CD4-positive, alpha-beta T cell (primary cell): ENCODE results near the gene ATP13A2. TPM values are rescaled to one million over a fixed set of nuclear protein-coding genes. Genes with fewer than 3 reads are reported as not detected.

Experiments
- ATAC-seq: fragments of 200-7000 bp; cut with Tn5 transposase; one replicate; pipeline ENCODE4 v1.10.0; 2022; ENCODE audit warnings: mild to moderate bottlenecking; ENCODE audit not compliant: poor library complexity
- CTCF ChIA-PET: fragments of 350-600 bp; sonication (Branson Sonifier 250); formaldehyde crosslinking; loops from one replicate; lab custom pipeline; 2021; ENCODE audit warnings: antibody characterized with exemption, inconsistent platforms; lab: Charles Lee
- POLR2A ChIA-PET: fragments of 350-600 bp; sonication (Branson Sonifier 250); formaldehyde crosslinking; loops from one replicate; lab custom pipeline; 2021; ENCODE audit warnings: antibody characterized with exemption, inconsistent platforms; lab: Charles Lee
- DNase-seq, 14 experiments: peaks; one replicate each; pipeline ENCODE4 v3.0.0-alpha.2; 2013 to 2020; ENCODE audit warnings: mixed read lengths in 2 of 14
- H3K27ac ChIP-seq, 2 donors: one replicate each; pipeline versions ENCODE4 v1.5.1 to v1.7.0; 2013; ENCODE audit warnings: low read length in 2 of 2, low read depth in 1 of 2, mild to moderate bottlenecking in 1 of 2
- H3K27me3 ChIP-seq, 2 experiments: 1 replicate in 1 of 2; 2 replicates in 1 of 2; pipeline versions ENCODE4 v1.6.1 to v1.7.0; 2013; ENCODE audit warnings: low read length in 2 of 2, control low read depth in 1 of 2, mild to moderate bottlenecking in 1 of 2, moderate library complexity in 1 of 2; ENCODE audit not compliant: insufficient read depth in 2 of 2, control insufficient read depth in 1 of 2
- H3K36me3 ChIP-seq: one replicate; pipeline ENCODE4 v1.6.1; 2013; ENCODE audit warnings: low read length, control low read depth; ENCODE audit not compliant: insufficient read depth
- H3K4me1 ChIP-seq: one replicate; pipeline ENCODE4 v1.6.1; 2013; ENCODE audit warnings: low read length, control low read depth; ENCODE audit not compliant: insufficient read depth
- H3K4me3 ChIP-seq: one replicate; pipeline ENCODE4 v1.5.1; 2013; ENCODE audit warnings: mild to moderate bottlenecking, low read length, moderate library complexity
- H3K9me3 ChIP-seq, 2 experiments: 1 replicate in 1 of 2; 2 replicates in 1 of 2; pipeline versions ENCODE4 v1.6.1 to v1.7.0; 2013; ENCODE audit warnings: low read length in 2 of 2, mild to moderate bottlenecking in 2 of 2, control low read depth in 1 of 2, moderate library complexity in 1 of 2; ENCODE audit not compliant: control insufficient read depth in 1 of 2, insufficient read depth in 1 of 2
- H3K27ac Mint-ChIP-seq: one replicate; pipeline ENCODE4 v1.8.0; 2020; ENCODE audit warnings: mixed read lengths
- H3K27me3 Mint-ChIP-seq: one replicate; pipeline ENCODE4 v1.8.0; 2021; ENCODE audit warnings: mixed read lengths
- H3K36me3 Mint-ChIP-seq: one replicate; pipeline ENCODE4 v1.8.0; 2021; ENCODE audit warnings: low read depth, mixed read lengths
- H3K4me1 Mint-ChIP-seq: one replicate; pipeline ENCODE4 v1.8.0; 2021; ENCODE audit warnings: low read depth, mixed read lengths
- H3K4me3 Mint-ChIP-seq: one replicate; pipeline ENCODE4 v1.8.0; 2020; ENCODE audit warnings: mild to moderate bottlenecking, mixed read lengths
- H3K9me3 Mint-ChIP-seq: one replicate; pipeline ENCODE4 v1.8.0; 2020; ENCODE audit warnings: mixed read lengths
- CTCF ChIP-seq: fragments of 200-600 bp; IDR thresholded peaks from one replicate; pipeline ENCODE4 v1.8.0; 2022; ENCODE audit warnings: antibody characterized with exemption, mild to moderate bottlenecking
- intact Hi-C, 2 experiments: fragments of 100-400 bp; cut with DNase I in 1 of 2; cut with micrococcal nuclease in 1 of 2; formaldehyde crosslinking; loops; one replicate each; pipeline versions ENCODE4 v1.15.1 to v1.9.0; 2023 to 2025; cut with DNase I, micrococcal nuclease
- total RNA-seq, 174 experiments: library from RNA in 2 of 174; stranded (reverse) in 2 of 174; gene quantifications; one replicate each; pipeline ENCODE4 v1.2.3 and lab custom pipeline; 2021 to 2026

The ATP13A2 gene
- total RNA-seq, 2 experiments from 2014 or later: 27.0 to 30.6 TPM

- H3K4me1 ChIP-seq: no peaks in the 10 kb centered on the region
- no peaks in the 10 kb centered on the region for H3K9me3 ChIP-seq
- no peak for TF ChIP-seq CTCF
- Mint-ChIP-seq H3K4me1 (no peaks in the 10 kb centered on the region), H3K27me3 (peaks cover 11% of the 10 kb centered on the region), H3K9me3 (no peaks in the 10 kb centered on the region), H3K4me3 (no peak overlapping the region), H3K27ac (no peak overlapping the region), H3K36me3 (peaks cover 35% of the 10 kb centered on the region)
- ATAC-seq (no peak), DNase-seq (no peak)
- H3K4me3 ChIP-seq: no peak overlapping the region
- H3K27me3 ChIP-seq: peaks cover 0 to 8% of the 10 kb centered on the region in 2 experiments
- intact Hi-C loops: no loop called here
- no peak overlapping the region for H3K27ac ChIP-seq
- CTCF ChIA-PET: no interaction called here
- H3K36me3 ChIP-seq: peaks cover 33% of the 10 kb centered on the region
- POLR2A ChIA-PET: no interaction called here
Measured at GRCh38 chr1:16986560-16986959, 25.2 kb downstream of the ATP13A2 start.

- ChIA-PET CTCF (no interaction called here), POLR2A (no interaction called here)
- H3K36me3 Mint-ChIP-seq: peaks cover 32% of the 10 kb centered on the region
- no peaks in the 10 kb centered on the region for H3K9me3 Mint-ChIP-seq
- no peak for TF ChIP-seq CTCF
- H3K4me3 ChIP-seq: no peak overlapping the region
- no peak overlapping the region for H3K27ac Mint-ChIP-seq
- no peaks in the 10 kb centered on the region for H3K9me3 ChIP-seq
- H3K27me3 ChIP-seq: peaks cover 1 to 13% of the 10 kb centered on the region in 2 experiments
- DNase-seq (no peak), ATAC-seq (no peak)
- peaks cover 29% of the 10 kb centered on the region for H3K36me3 ChIP-seq
- no peaks in the 10 kb centered on the region for H3K4me1 ChIP-seq
- no peak overlapping the region for H3K27ac ChIP-seq
- H3K4me3 Mint-ChIP-seq: no peak overlapping the region
- peaks cover 4% of the 10 kb centered on the region for H3K4me1 Mint-ChIP-seq
- H3K27me3 Mint-ChIP-seq: peaks cover 16% of the 10 kb centered on the region
- intact Hi-C loops: no loop called here
Measured at GRCh38 chr1:16986113-16986512, 25.6 kb downstream of the ATP13A2 start.

- no peak for TF ChIP-seq CTCF
- peaks cover 7 to 16% of the 10 kb centered on the region in 2 experiments for H3K27me3 ChIP-seq
- no peak overlapping the region for H3K27ac ChIP-seq
- peaks cover 24% of the 10 kb centered on the region for H3K36me3 ChIP-seq
- no peak overlapping the region for H3K4me3 ChIP-seq
- Mint-ChIP-seq H3K27ac (no peak overlapping the region), H3K27me3 (peaks cover 21% of the 10 kb centered on the region), H3K4me3 (no peak overlapping the region), H3K36me3 (peaks cover 31% of the 10 kb centered on the region), H3K4me1 (peaks cover 9% of the 10 kb centered on the region), H3K9me3 (no peaks in the 10 kb centered on the region)
- H3K9me3 ChIP-seq: no peaks in the 10 kb centered on the region
- ChIA-PET POLR2A (no interaction called here), CTCF (no interaction called here)
- intact Hi-C loops: no loop called here
- ATAC-seq: no peak
- peaks cover 10% of the 10 kb centered on the region for H3K4me1 ChIP-seq
- DNase-seq: no peak
Measured at GRCh38 chr1:16984717-16985116, 27.0 kb downstream of the ATP13A2 start.
